AG04450 (cell line): ENCODE data around the gene RRBP1. TPM values are rescaled to one million over a fixed set of nuclear protein-coding genes. Genes with fewer than 3 reads are reported as not detected.

Source experiments
- CTCF ChIA-PET: fragments of 300-600, 350-600 bp; formaldehyde crosslinking; extraction: SDS; loops from one replicate; lab custom pipeline; 2022; ENCODE audit warnings: antibody characterized with exemption, inconsistent platforms; lab: Charles Lee
- POLR2A ChIA-PET: fragments of 350-600 bp; formaldehyde crosslinking; extraction: SDS; loops from one replicate; lab custom pipeline; 2021; ENCODE audit warnings: antibody characterized with exemption, inconsistent platforms; lab: Yijun Ruan, JAX
- DNase-seq: peaks from one replicate; pipeline ENCODE4 v3.0.0-alpha.2; 2011; ENCODE audit warnings: low read depth, low spot score
- H3K27ac ChIP-seq: one replicate; pipeline ENCODE4 v1.5.1; 2012; ENCODE audit warnings: low read depth, low read length, control low read depth
- H3K27me3 ChIP-seq: one replicate; pipeline ENCODE4 v1.6.0; 2012; ENCODE audit warnings: low read length; ENCODE audit not compliant: control insufficient read depth, insufficient read depth
- H3K4me3 ChIP-seq: 2 replicates; pipeline ENCODE4 v1.5.1; 2011; ENCODE audit warnings: mild to moderate bottlenecking, low read depth, low read length, control low read depth
- H3K9me3 ChIP-seq: 2 replicates; pipeline ENCODE4 v1.5.1; 2012; ENCODE audit warnings: low read length; ENCODE audit not compliant: control insufficient read depth, insufficient read depth
- polyA plus RNA-seq: library from polyadenylated mRNA; depleted of rRNA; stranded (reverse); fragments of >200 nt; gene quantifications from 2 replicates; pipeline ENCODE4 v1.2.3, GENCODE V29; 2011
- TF ChIP-seq, protein P1 (sequence below): IDR thresholded peaks from 2 replicates; pipeline ENCODE4 v1.5.1; 2011; ENCODE audit warnings: low read depth, low read length, control low read depth, inconsistent platforms

Gene RRBP1
- polyA plus RNA-seq, 1 experiment, result 153 TPM

GRCh38 chr20:17606001-17606400 lies 76.0 kb downstream of the RRBP1 start:
- POLR2A ChIA-PET, result interaction anchor here (2.1 kb wide), 1 partner anchor 69 kb away, joined by 8 read pairs; no protein-coding TSS in a partner anchor
- Histone ChIP-seq H3K4me3 (no peak overlapping the region), H3K27ac (no peak overlapping the region)

GRCh38 chr20:17605131-17605660 lies 76.8 kb downstream of the RRBP1 start:
- no peaks in the 10 kb centered on the region for H3K27me3 ChIP-seq
- ChIA-PET CTCF (interaction anchor here (0.9 to 1.6 kb wide), 2 partner anchors 100 to 293 kb away, joined by 3 to 6 read pairs; no protein-coding TSS in a partner anchor), POLR2A (interaction anchor here (2.1 kb wide), 1 partner anchor 68 kb away, joined by 8 read pairs; no protein-coding TSS in a partner anchor)
- H3K9me3 ChIP-seq, result no peaks in the 10 kb centered on the region
- TF ChIP-seq, protein P1, sequence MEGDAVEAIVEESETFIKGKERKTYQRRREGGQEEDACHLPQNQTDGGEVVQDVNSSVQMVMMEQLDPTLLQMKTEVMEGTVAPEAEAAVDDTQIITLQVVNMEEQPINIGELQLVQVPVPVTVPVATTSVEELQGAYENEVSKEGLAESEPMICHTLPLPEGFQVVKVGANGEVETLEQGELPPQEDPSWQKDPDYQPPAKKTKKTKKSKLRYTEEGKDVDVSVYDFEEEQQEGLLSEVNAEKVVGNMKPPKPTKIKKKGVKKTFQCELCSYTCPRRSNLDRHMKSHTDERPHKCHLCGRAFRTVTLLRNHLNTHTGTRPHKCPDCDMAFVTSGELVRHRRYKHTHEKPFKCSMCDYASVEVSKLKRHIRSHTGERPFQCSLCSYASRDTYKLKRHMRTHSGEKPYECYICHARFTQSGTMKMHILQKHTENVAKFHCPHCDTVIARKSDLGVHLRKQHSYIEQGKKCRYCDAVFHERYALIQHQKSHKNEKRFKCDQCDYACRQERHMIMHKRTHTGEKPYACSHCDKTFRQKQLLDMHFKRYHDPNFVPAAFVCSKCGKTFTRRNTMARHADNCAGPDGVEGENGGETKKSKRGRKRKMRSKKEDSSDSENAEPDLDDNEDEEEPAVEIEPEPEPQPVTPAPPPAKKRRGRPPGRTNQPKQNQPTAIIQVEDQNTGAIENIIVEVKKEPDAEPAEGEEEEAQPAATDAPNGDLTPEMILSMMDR, result no peak
- DNase-seq, result no peak
- H3K27ac ChIP-seq, result no peak overlapping the region
- no peak overlapping the region for H3K4me3 ChIP-seq

More at GRCh38 chr20:17606001-17606400, 76.0 kb downstream of the RRBP1 start:
- Histone ChIP-seq H3K27me3 (no peaks in the 10 kb centered on the region), H3K9me3 (no peaks in the 10 kb centered on the region)
- no peak for DNase-seq
- CTCF ChIA-PET, result interaction anchor here (0.6 to 1.6 kb wide), 8 partner anchors 12 to 390 kb away, joined by 3 to 8 read pairs (median 4); no protein-coding TSS in a partner anchor
- TF ChIP-seq, protein P1, result no peak

GRCh38 chr20:17602493-17602892 lies 79.5 kb downstream of the RRBP1 start:
- Histone ChIP-seq H3K27me3 (no peaks in the 10 kb centered on the region), H3K27ac (no peak overlapping the region), H3K4me3 (no peak overlapping the region), H3K9me3 (no peaks in the 10 kb centered on the region)
- ChIA-PET POLR2A (interaction anchor here (0.6 kb wide), 1 partner anchor 103 kb away, joined by 3 read pairs; no protein-coding TSS in a partner anchor), CTCF (interaction anchor here (0.8 to 2.0 kb wide), 6 partner anchors 15 to 801 kb away, joined by 3 to 10 read pairs (median 4); no protein-coding TSS in a partner anchor)
- no peak for DNase-seq
- TF ChIP-seq, protein P1, result no peak

GRCh38 chr20:17601957-17602356 lies 80.1 kb downstream of the RRBP1 start:
- POLR2A ChIA-PET, result interaction anchor here (0.6 to 0.7 kb wide), 3 partner anchors 23 to 103 kb away, joined by 3 to 7 read pairs (median 3); partner anchors contain the start of gene DSTN
- no peak for DNase-seq
- CTCF ChIA-PET, result interaction anchor here (0.8 to 2.0 kb wide), 6 partner anchors 15 to 800 kb away, joined by 3 to 10 read pairs (median 4); no protein-coding TSS in a partner anchor
- H3K27ac ChIP-seq, result no peak overlapping the region
- TF ChIP-seq, protein P1, result no peak
- no peaks in the 10 kb centered on the region for H3K9me3 ChIP-seq
- H3K27me3 ChIP-seq, result no peaks in the 10 kb centered on the region
- no peak overlapping the region for H3K4me3 ChIP-seq

GRCh38 chr20:17598013-17598550 lies 84.0 kb downstream of the RRBP1 start:
- ChIA-PET CTCF (no interaction called here), POLR2A (no interaction called here)
- DNase-seq, result no peak
- TF ChIP-seq, protein P1, result no peak
- no peak overlapping the region for H3K27ac ChIP-seq
- H3K4me3 ChIP-seq, result no peak overlapping the region
- H3K9me3 ChIP-seq, result no peaks in the 10 kb centered on the region
- H3K27me3 ChIP-seq, result no peaks in the 10 kb centered on the region
